Adrenal gland (tissue), 12 donors: ENCODE measurements around the gene SFMBT1. TPM values are rescaled to one million over a fixed set of nuclear protein-coding genes. Genes with fewer than 3 reads are reported as not detected.

ENCODE experiments used
- DNase-seq, 7 donors: peaks; one replicate each; pipeline ENCODE4 v3.0.0-alpha.2; 2019 to 2020
- H3K27ac ChIP-seq, 5 donors: fragments of 200-600 bp; sonication (generic) in 4 of 5; 1 replicate in 3 of 5; 2 replicates in 2 of 5; pipeline versions ENCODE4 v1.5.1 to v1.8.0; 2016 to 2020; ENCODE audit warnings: mild to moderate bottlenecking in 1 of 5
- H3K27me3 ChIP-seq: fragments of 200-600 bp; 2 replicates; pipeline ENCODE4 v1.8.0; 2021
- H3K36me3 ChIP-seq, 2 donors: fragments of 200-600 bp; replicated peaks in 1 of 2; 1 replicate in 1 of 2; 2 replicates in 1 of 2; pipeline versions ENCODE4 v1.5.1 to v1.8.0; 2018 to 2022
- H3K4me1 ChIP-seq, 2 donors: fragments of 200-600 bp; replicated peaks in 1 of 2; 1 replicate in 1 of 2; 2 replicates in 1 of 2; pipeline versions ENCODE4 v1.5.1 to v1.8.0; 2018 to 2021
- H3K4me3 ChIP-seq, 4 donors: fragments of 200-600 bp; sonication (generic) in 3 of 4; one replicate each; pipeline ENCODE4 v1.5.1; 2016 to 2018
- H3K9me3 ChIP-seq, 3 donors: fragments of 200-600 bp; sonication (generic) in 1 of 3; replicated peaks in 1 of 3; 1 replicate in 2 of 3; 2 replicates in 1 of 3; pipeline versions ENCODE4 v1.5.1 to v1.8.0; 2016 to 2021
- CTCF ChIP-seq, 6 experiments: fragments of 450-650 bp in 4 of 6; fragments of 200-600 bp in 2 of 6; sonication (generic) in 1 of 6; IDR thresholded peaks; 1 replicate in 5 of 6; 2 replicates in 1 of 6; pipeline versions ENCODE4 v1.5.1 to v1.8.0; 2016 to 2021; ENCODE audit warnings: antibody characterized with exemption in 6 of 6, mild to moderate bottlenecking in 2 of 6, moderate library complexity in 1 of 6
- POLR2A ChIP-seq, 2 donors: fragments of 450-650 bp; IDR thresholded peaks; one replicate each; pipeline ENCODE4 v1.6.1; 2017; ENCODE audit warnings: antibody characterized with exemption in 2 of 2, mild to moderate bottlenecking in 2 of 2, moderate library complexity in 1 of 2
- WGBS, 4 donors: extraction: QIAGEN DNeasy Blood & Tissue Kit in 2 of 4; methylation state at CpG; one replicate each; pipeline versions ENCODE4 v1.1.5 to v1.1.7; 2013 to 2017; 5-methylcytosine and 5-hydroxymethylcytosine counted together
- intact Hi-C, 2 donors: fragments of 100-400 bp; cut with DNase I; formaldehyde crosslinking; loops; one replicate each; pipeline versions ENCODE4 v1.14.1 to v1.15.0; 2022 to 2023
- polyA plus RNA-seq, 3 donors: library from polyadenylated mRNA; stranded (reverse); fragments of 200-250 nt in 2 of 3; fragments of 350-450 nt in 1 of 3; fragmentation: Illumina TruSeq in 1 of 3; extraction: RNeasy Lipid Tissue Mini Kit (QIAGEN cat#74804) in 1 of 3; gene quantifications; one replicate each; pipeline ENCODE4 v1.2.3, GENCODE V29; 2013 to 2014
- total RNA-seq, 9 donors: library from RNA; depleted of rRNA in 4 of 9; stranded (reverse); fragments of >200 nt in 4 of 9; fragments of 120-200 nt in 1 of 9; fragmentation: NEBNext Ultra II Directional in 1 of 9; extraction: Animal tissue kit (Norgen Biotek cat#: 25700) in 1 of 9; gene quantifications; one replicate each; pipeline versions ENCODE4 v1.1.0 to v1.2.4, GENCODE V29; 2013 to 2023
- donor health status: healthy with polysubstance abuse.
- donor health status: Bipolar disorder and iron deficiency.
- donor health status: DM: yes; HTN: yes; CAD: no.
- donor health status: DM: no; HTN: no; CAD: no.
- donor health status: DM: no; HTN: no; CAD: no.
- donor health status: DM: yes; HTN: yes; CAD: no.

Gene SFMBT1
- total and polyA plus RNA-seq, 12 donors, result 2.1 to 14.8 (median 8.3) TPM

- peak; percentile 30 to 57 (median 48) for DNase-seq
- Histone ChIP-seq H3K27ac (peak overlapping the region in 3 of 5 donors; percentile 43 to 96 (median 82)), H3K4me3 (peak overlapping the region in 2 of 4 donors; percentile 56 to 99), H3K36me3 (no peaks in the 10 kb centered on the region), H3K9me3 (no peaks in the 10 kb centered on the region), H3K4me1 (peaks cover 8 to 13% of the 10 kb centered on the region in 2 donors), H3K27me3 (no peaks in the 10 kb centered on the region)
- WGBS, 4 donors, result 8 to 44% (median 9%) methylated on average over 5 to 113 of the region's 113 CpGs
- intact Hi-C loops, result no loop called here
- TF ChIP-seq POLR2A (IDR thresholded peaks at IDR 0.05) (no peak), CTCF (IDR thresholded peaks at IDR 0.05) (peak in 5 of 6 experiments; percentile 21 to 32 (median 29))
Observed at GRCh38 chr3:53046171-53047170, 598 bp upstream of the SFMBT1 start.

- WGBS, 4 donors, result 0% methylated on average over 10 to 101 of the region's 101 CpGs
- peak; percentile 44 to 62 (median 56) for DNase-seq
- intact Hi-C loops, result no loop called here
Observed at GRCh38 chr3:53044711-53045517, 959 bp downstream of the SFMBT1 start.

GRCh38 chr3:53044371-53044710, 1.5 kb downstream of the SFMBT1 start:
- Histone ChIP-seq H3K27ac (peak overlapping the region in 4 of 5 donors; percentile 68 to 96 (median 86)), H3K9me3 (no peaks in the 10 kb centered on the region), H3K27me3 (no peaks in the 10 kb centered on the region), H3K4me1 (peaks cover 8 to 13% of the 10 kb centered on the region in 2 donors), H3K4me3 (peak overlapping the region in 3 of 4 donors; percentile 59 to 96 (median 68)), H3K36me3 (no peaks in the 10 kb centered on the region)
- no peak for TF ChIP-seq CTCF (IDR thresholded peaks at IDR 0.05)
- TF ChIP-seq POLR2A (IDR thresholded peaks at IDR 0.05), result no peak
- 40 to 52% (median 45%) methylated on average over 11 of the region's 11 CpGs for WGBS, 4 donors
- intact Hi-C loops, result no loop called here
- no peak for DNase-seq

More at GRCh38 chr3:53044711-53045517, 959 bp downstream of the SFMBT1 start:
- peaks cover 8 to 13% of the 10 kb centered on the region in 2 donors for H3K4me1 ChIP-seq
- H3K27ac ChIP-seq, result peak overlapping the region in 4 of 5 donors; percentile 68 to 96 (median 86)
- H3K9me3 ChIP-seq, result no peaks in the 10 kb centered on the region
- H3K4me3 ChIP-seq, result peak overlapping the region in 3 of 4 donors; percentile 59 to 96 (median 68)
- H3K27me3 ChIP-seq, result no peaks in the 10 kb centered on the region
- no peak for TF ChIP-seq CTCF (IDR thresholded peaks at IDR 0.05)
- peak in 1 of 2 donors; percentile 39 for TF ChIP-seq POLR2A (IDR thresholded peaks at IDR 0.05)
- H3K36me3 ChIP-seq, result no peaks in the 10 kb centered on the region

- peaks cover 8 to 13% of the 10 kb centered on the region in 2 donors for H3K4me1 ChIP-seq
- H3K27me3 ChIP-seq, result no peaks in the 10 kb centered on the region
- H3K36me3 ChIP-seq, result no peaks in the 10 kb centered on the region
- peak overlapping the region in 1 of 4 donors; percentile 96 for H3K4me3 ChIP-seq
- no peak for TF ChIP-seq CTCF (IDR thresholded peaks at IDR 0.05)
- no peak for TF ChIP-seq POLR2A (IDR thresholded peaks at IDR 0.05)
- intact Hi-C loops, result no loop called here
- 87 to 94% (median 94%) methylated on average over 2 of the region's 2 CpGs for WGBS, 4 donors
- H3K9me3 ChIP-seq, result no peaks in the 10 kb centered on the region
- no peak overlapping the region for H3K27ac ChIP-seq
- DNase-seq, result no peak
Observed at GRCh38 chr3:53043738-53044137, 2.1 kb downstream of the SFMBT1 start.
